DLD1 (cell line): Measurements from ENCODE around the gene PPP3CB.

ENCODE experiments used
- in situ Hi-C: cut with HindIII; loops from 2 replicates; pipeline ENCODE4 v1.10.0; 2017; ENCODE audit warnings: low sequenced_read_pairs

Gene PPP3CB

DNA sequence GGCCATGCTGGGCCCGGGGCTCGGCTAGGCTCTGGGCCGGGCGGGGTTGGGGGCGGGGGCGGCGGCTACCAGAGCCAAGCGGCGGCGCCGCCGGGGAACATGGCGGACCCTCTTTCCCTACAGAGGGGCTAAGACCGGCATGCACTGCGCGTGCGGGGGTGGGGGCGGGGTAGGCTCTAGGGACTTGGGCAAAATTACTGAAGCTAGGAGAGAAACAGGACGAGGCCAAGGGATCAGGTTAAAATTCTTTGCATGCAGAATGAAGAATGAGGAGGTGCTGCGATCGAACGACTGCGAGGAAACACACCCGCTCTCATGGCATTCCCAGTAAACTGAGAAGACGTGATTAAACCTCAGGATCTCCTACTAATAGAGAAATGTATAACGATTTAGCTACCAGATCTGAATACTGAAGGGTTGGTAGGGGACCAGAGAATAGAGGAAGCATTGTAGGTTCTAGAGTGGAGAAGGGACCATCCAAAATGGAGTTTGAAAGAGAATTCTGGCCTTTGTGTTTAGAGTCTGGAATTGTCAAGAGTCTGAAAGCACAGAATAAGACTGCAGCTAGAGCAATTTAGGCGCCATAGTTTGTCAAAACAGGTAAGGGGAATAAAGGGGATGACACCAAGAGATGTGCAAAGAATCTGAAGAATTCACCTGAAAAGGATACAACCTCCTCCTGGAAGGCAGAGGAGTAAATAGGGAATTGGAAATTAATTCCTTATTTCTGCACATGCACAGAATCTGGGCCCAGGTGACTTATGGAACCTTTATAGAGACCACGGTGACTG lies at the start of gene PPP3CB:
Gene PPP3CB, minus strand, starts transcription at position 141 of the 791 bp plus-strand sequence. Its CDS starts 135 bp downstream, at position 6.
- in situ Hi-C loops, result no loop called here

DNA sequence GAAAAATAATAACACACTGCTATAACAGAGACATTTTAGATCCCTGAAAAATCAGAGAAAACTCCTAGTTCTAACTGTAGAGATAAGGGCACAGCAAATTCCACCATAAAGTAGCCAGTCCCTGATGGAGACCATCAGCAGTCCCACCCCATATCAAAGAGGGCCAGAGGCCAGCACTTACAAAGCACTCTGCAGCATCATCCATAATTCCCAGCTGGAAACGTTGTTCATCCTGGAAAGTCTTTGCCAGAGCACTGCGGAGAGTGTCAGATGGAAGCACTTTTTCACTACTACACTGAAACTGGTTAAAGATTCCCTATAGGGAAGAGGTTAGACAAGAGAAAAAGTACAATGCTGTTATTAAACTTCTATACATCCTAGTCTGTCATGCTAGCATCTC lies 49.5 kb upstream of the PPP3CB start:
- in situ Hi-C loops, result no loop called here

DNA sequence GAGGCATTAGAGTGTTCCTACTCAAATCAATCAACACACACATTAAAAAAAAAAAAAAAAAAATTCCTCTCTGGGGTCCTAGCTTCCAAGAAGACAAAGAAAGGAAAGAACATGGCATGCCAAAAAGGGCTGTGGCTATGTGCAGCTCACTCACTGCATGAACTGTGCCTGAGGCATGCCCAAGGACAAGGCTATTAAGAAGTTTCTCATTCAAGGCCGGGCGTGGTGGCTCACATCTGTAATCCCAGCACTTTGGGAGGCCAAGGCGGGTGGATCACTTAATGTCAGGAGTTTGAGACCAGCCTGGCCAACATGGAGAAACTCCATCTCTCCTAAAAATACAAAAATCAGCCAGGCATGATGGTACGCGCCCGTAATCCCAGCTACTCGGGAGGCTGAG lies 41.9 kb upstream of the PPP3CB start:
- in situ Hi-C loops, result loop anchor here (10.0 kb wide), 1 partner anchor 87 kb away; no protein-coding TSS in a partner anchor

DNA sequence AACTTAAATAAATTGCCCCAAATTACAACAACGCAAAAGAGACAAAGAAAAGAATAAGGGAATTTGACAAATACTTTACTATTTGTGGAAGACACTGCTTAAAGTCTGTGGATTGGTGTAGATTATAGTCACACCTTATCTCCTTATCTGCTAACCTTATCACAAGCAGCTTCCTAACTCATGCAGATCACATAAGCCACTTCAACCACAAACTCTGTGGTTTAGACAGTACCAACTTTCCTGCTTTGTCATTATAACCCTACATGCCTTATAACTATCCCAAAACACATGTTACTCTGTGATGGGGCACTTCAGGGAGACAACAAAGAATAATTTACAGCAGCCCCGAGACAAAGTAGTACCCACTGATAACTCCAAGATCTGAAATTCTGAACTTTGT lies 41.5 kb upstream of the PPP3CB start:
- in situ Hi-C loops, result loop anchor here (10.0 kb wide), 1 partner anchor 88 kb away; no protein-coding TSS in a partner anchor

DNA sequence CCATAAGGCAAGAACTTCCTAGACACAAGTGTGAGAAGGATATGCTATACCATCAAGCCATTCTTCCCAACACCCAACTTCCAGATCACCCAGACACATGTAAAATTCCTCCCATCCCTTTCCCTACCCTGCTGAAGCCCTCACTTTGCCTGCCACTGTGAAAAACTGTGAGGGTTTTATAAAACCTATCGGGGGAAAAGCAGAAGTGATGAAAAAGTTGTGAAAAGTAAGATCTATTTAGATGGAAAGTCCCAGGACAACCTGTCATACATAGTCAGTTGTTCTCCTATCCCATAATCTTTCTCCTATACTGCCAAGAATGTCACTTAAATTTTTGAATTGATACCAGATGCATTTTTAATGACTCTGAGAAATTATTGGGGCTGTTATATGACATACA lies 39.0 kb upstream of the PPP3CB start:
- in situ Hi-C loops, result loop anchor here (10.0 kb wide), 1 partner anchor 90 kb away; no protein-coding TSS in a partner anchor

DNA sequence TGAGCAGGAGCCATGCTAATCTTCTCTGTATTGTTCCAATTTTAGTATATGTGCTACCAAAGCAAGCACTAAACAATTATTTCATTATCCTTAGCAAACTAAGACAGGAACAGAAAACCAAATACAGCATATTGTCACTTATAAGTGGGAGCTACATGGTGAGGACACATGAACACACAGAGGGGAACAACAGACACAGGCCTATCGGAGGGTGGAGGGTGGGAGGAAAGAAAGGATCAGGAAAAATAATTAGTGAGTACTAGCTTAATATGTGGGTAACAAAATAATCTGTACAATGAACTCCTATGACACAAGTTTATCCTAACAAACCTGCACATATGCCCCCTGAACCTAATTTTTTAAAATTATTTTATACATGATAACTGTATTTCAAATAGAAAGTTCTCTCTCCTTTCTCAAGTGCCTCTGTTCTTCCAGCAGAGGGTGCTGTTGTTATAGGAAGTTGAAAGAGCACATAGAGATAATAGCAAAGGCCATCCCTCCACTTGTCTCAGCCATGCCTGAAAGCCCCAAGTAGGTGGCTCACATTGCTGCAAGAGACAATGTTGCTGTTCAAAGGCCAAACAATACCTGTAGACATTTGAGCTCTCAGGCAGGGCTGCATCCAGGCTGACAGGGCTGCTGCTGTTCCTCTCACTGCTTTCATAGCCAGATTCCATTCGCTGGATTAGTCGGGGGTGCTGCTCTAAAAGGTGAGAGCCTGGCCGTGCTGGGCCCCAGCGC lies 33.4 kb upstream of the PPP3CB start:
- in situ Hi-C loops, result no loop called here

DNA sequence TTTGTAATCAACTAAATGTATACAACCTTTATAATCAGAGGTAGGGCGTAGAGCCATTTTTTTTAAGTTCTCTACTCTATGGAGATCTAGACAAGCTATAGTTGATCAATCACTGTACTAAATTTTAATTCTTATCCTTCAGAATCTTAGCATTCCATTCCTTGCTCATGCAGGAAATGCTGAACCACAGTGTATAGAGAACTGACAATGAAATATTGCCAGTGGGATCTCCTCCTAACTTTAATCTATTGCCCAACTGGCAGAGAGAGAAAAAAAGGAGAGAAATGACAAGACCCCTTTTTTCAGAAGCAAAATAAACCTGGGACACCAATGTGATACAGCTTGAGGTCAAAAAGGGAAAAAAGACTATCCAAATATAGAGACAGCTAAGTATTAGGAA lies 26.4 kb upstream of the PPP3CB start:
- in situ Hi-C loops, result no loop called here

DNA sequence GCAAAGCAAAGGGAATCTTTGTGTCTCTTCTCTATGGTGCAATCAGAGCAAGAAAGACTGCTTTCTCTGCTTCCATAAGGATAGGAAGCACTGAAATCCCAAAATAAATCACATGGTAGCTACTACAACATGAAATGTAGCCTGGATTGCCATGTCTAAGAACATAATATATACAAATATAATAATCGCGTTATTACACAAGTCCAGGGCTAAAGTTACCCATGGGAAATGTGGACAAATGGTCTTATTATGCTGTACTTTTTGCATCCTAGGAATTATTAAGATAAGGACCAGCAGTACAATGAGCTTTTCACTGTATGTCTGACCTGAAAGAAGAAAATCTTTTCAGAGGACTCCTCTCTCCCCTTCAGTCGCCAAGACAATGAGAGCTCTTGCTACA lies 23.5 kb upstream of the PPP3CB start:
- in situ Hi-C loops, result no loop called here

DNA sequence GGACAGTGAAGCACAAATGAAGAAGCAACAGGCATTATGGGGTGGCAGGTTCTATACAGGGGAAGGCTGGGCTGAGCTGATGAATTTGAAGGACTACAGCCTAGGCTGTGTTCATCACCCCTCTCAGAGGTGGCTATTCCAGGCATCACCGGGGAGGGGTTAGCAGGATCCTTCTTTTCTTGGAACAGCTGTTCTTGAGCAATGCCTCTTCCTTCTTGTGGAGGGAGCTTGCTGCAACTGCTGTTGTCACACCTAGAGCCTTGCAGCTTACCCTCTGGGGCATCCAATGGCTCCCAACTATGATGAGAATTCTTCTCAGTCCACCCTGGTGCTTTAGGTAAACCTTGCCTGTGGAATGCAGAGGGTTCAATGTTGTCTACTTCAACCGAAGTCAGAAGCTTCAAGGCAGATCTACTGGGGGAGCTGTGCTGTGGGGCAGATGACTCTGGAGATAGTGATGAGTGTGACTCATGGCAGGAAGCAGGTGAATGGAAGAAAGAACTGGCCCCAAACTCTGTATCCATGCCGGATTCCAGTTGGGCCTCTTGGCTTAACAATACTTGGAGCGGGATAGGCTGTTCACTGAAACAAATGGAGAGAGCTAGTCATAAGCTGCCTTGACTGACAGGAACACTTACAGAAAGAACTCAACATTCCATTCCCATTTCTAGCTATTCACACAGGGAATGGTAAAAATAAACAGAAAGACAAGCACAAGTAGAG lies 21.5 kb upstream of the PPP3CB start:
- in situ Hi-C loops, result no loop called here

DNA sequence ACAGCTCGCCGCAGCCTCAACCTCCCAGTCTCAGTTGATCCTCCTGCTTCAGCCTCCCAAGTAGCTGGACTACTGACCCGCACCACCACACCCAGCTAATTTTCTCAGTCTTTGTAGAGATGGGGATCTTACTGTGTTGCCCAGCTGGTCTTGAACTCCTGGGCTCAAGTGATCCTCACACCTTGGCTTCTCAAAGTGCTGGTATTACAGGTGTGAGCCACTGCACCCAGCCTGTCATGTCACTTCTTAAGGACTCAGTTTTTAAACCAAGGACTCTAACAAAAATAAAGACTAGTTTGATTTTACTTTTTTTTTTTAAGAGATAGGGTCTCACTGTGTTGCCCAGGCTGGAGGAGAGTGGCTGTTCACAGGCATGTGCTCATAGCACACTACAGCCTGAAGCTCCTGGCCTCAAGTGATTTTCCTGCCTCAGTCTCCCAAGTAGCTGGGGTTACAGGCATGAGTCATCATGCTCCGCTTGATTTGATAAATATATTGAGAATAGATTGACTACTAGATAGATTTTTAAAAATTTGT lies 16.5 kb upstream of the PPP3CB start:
- in situ Hi-C loops, result no loop called here

DNA sequence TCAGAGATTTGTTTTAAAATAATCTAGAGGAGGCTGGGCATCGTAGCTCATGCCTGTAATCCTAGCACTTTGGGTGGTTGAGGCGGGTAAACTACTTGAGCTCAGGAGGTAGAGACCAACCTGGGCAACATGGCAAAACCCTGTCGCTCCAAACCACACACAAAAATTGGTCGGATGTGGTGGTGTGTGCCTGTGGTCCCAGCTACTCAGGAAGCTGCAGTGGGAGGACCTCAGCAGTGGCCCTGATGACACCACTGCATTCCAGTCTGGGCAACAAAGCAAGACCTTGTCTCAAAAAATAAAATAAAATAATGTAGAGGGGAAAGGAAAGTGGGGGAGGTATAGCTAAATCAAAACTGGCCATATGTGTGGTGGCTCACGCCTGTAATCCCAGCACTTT lies 13.9 kb upstream of the PPP3CB start:
- in situ Hi-C loops, result no loop called here

DNA sequence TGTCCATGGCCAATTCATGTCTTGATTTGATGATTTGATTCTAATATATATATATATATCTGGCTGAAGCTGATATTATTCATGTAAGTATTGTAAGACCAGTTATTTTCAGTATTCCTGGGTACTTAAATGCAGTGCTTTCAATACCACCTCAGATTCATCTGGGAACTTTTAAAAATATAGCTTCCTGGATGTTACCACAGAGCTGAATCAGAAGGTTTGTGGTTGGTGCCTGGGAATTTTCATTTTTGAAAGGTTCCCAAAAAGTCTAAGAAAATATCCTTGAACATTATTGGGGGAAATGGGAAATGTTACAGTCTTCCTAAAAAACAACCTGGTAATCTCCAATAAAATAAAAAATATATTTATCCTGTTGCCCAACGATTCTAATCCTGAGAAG lies 10.7 kb upstream of the PPP3CB start:
- in situ Hi-C loops, result no loop called here

DNA sequence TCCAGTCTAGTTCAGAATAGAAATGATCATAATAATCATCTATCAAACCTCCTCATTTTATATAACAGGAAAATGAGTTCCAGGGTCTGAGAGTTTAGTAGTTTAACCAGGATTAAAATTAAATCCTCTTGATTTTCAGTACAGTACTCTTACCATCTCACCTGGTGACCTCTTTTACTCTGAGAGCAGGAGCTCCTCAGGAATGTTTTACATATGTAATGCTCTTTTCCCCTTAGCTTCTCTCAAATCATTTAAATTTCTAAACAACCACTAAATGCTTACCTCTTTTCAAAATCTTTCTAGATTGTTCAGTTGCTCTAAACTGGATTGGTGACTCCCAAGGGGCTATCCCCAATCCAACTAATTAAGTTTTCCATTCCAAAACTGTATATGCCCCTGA lies 10.2 kb upstream of the PPP3CB start:
- in situ Hi-C loops, result no loop called here

DNA sequence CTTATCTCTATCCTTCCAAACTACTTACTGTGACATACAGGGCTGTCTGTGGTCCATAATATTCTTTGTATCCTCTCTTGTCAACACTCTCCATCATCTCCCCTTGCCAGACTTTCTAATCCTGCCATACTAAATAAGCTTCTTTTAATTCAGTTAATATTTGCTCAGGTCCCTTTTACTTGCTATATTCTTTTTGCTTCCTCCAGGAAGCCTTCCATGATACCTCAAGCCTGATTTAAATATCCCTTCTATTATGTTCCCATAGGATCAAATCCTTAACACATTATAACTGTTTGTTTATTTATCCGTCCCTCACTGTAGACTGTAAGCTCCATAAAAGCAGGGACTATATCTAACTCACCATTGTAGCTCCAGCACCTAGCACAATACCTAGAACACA lies 7.2 kb upstream of the PPP3CB start:
- in situ Hi-C loops, result no loop called here

DNA sequence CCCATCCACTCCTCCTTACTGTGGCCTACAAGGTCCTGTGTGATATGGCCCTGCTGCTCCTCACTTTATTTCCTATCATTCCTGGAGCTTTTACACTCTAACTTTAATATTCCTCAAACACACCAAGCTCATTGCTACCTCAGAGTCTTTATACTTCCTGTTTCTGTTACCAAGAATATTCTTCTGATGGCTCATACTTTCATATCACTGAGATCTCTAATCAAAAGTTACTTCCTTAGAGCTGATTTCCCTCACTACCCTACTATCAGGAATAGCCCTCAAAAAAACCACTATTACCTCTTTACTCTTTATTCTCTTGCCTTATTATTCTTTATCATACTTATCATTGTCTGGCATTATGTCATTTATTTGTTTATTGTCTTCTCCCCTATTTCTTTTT lies 5.8 kb upstream of the PPP3CB start:
- in situ Hi-C loops, result no loop called here

DNA sequence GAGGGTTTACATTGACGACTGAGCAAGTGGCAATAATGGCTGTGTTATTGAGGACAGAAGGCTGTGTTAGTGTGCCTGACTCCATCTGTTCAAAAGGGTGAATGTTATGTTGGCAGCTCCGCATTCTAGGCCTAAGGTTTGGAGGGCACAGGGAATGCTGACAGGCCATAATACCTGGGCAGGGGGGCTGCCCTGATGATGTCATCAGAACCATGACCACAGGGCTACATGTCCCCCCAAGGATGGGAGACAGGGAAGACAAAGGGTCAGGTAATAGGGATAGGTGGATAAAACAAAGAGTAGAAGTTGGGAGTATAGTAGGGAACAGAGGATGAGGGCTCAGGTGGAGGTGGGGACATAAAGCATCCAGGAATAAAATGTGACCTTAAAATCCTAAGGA lies 1.8 kb upstream of the PPP3CB start:
- in situ Hi-C loops, result no loop called here

DNA sequence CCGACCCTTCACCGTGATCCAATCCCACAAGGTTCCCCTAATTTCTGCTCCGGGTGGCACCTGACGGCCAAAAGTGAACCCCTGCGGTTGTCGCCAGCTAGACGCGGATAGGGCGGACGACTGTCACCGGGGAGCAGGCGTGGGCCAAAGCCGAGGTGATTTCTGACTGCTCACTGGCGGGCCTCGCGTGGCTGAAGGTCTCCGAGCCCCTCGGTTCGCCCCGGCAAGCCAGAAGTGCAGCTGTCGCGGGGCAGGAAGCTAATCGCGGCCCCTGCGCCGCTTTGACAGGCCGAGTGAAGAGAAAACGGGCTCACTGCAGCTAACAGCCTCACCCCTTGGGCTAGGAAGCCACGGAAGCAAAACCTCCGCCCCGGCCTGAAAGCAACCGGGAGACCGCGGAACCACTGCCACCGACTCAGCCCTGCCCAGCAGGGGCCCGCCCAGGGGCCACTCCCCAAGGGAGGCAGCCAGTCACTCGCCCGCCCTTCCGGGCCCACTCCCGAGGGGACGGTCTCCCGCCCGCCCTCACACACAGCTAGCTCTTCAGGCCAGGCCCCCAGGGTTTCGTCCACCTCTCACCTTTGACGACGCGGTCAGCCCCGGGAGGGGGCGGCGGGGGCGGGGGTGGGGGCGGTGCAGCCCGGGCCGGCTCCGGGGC lies 469 bp downstream of the PPP3CB start:
- in situ Hi-C loops, result no loop called here

DNA sequence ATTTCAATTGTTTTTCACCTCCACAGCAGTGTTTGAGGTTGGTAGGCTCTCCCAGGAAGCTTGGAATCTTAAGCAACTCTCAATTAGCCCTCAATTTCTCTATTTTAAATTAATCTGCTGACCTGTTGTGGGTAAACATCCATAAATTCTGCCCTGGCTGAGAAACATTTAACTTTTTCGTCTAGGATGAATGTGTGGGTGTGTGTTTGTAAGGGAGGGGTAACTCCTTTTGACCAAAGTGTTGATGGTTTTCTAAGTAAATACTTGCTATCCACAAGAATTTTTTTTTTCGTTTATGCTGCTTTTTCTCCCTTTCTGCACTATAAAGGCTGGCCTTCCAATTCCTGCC lies 973 bp downstream of the PPP3CB start:
- in situ Hi-C loops, result no loop called here

DNA sequence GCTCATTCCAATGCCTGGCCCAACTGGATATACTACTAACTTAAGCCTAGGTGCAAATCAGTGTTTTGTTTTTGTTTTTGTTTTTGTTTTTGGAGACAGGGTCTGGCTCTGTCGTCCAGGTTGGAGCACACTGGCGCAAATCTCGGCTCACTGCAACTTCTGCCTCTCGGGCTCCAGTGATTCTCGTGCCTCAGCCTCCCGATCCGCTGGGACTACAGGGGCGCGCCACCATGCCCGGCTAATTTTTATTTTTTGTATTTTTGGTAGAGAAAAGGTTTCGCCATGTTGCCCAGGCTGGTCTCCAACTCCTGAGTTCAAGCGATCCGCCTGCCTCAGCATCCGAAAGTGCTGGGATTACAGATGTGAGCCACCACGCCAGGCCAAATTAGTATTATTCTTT lies 1.6 kb downstream of the PPP3CB start:
- in situ Hi-C loops, result no loop called here

DNA sequence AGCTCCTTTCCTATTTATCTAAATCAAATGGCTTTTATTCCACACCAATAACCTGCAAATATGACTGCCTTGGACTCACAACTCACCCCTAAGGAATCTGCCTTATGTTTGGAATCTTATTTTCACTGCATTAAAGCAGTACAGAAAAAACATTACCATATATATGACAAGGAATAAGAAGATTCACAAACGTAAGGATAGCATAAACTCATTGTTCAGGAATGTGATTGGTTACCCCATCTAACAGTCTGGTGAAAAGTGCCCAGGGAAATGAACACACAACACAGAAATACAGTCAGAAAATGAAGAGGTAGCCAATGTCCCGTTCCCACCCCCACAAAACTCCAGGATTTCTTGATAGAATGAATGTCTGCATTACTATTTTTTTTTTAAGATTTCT lies 2.0 kb downstream of the PPP3CB start:
- in situ Hi-C loops, result no loop called here

DNA sequence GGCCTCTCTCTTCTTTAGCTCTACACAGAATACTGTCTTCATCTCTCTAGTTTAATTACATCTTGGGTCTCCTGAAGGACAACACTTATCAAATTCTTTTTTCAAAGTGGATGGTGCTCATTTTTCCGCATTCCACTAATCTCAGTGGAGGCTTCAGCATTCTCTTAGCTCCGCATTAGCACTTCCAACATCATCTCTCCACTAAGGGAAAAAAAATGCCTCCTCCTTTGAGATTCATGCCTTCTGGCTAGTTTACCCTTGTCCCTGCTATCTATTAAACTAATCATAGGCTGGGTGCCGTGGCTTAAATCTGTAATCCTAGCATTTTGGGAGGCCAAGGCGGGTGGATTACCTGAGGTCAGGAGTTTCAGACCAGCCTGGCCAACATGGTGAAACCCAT lies 9.2 kb downstream of the PPP3CB start:
- in situ Hi-C loops, result no loop called here
